GM21526 (cell line): ENCODE results near the gene C5AR1.
"Not testable (repeated sequence)": the region's sequence is repeated elsewhere in the genome, so short reads cannot be mapped to it uniquely, and the experiment has no call there.

Source experiments
- ATAC-seq: cut with Tn5 transposase; IDR thresholded peaks from one replicate; pipeline ENCODE4 v1.9.1; 2021; ENCODE audit warnings: moderate library complexity; ENCODE audit not compliant: unreplicated experiment, low FRiP score

C5AR1 gene

DNA sequence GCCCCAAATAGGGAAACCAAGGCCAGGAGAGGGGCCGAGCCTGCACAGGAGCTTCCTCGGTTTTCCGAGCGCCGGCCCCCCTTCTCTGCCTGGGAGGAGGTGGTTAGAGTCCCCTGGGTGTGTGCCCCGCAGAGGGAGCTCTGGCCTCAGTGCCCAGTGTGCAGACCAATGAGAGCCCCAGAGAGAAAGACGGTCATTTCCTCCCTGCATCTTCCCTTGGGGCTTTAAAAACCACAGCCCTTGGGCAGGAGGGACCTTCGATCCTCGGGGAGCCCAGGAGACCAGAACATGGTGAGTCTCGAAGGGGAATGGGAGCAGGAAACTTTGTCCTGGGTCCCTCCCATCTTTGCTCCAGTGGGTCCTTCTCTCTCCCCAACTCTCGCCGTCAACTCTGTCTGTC is at the start of gene C5AR1:
Gene C5AR1, plus strand, starts transcription at position 254 of the 400 bp plus-strand sequence. Its CDS starts 35 bp downstream, at position 289.
- ATAC-seq = no peak

DNA sequence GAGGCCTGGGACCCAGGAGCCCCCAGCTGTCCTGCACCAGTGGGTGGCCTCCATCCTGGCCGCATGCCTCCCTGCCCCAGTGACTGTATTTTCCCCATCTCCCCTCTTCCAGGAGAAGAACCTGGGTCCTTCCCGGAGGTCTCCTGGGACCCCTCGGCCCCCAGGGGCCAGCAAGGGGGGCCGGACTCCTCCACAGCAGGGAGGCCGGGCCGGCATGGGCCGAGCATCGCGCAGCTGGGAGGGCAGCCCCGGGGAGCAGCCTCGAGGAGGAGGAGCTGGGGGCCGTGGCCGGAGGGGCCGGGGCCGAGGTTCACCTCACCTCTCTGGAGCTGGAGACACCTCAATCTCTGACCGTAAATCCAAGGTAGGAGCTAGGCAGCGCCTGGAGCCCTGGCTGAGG is 49.2 kb upstream of the C5AR1 start:
- ATAC-seq = no peak

DNA sequence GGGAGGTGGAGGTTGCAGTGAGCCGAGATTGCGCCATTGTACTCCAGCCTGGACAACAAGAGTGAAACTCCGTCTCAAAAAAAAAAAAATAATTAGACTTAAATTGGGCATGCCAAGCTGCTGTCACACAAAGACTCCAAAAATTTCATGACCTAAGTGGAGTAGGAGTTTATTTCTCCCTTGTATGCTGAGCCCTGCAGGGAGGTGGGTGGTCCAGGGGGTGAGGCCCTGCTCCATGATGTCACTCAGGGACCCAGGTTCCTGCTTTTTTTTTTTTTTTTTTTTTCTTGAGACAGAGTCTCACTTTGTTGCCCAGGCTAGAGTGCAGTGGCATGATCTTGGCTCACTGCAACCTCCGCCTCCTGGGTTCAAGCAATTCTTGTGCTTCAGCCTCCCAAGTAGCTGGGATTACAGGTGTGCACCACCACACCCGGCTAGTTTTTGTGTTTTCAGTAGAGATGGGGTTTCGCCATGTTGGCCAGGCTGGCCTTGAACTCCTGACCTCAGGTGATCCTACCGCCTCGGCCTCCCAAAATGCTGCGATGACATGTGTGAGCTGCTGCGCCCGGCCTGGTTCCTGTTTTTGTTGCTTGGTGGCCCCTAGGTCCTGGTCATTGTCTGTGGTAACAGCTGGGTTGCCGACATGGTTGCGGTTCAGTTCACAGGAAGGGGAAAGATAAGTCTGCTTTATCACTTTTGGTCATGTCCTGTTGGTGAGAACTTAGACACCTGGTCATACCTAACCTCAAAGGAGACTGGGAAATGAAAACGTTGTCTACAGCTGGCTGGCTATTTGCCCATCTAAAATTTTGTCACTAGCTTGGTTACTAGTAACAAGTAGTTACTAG is 47.5 kb upstream of the C5AR1 start:
- ATAC-seq = not testable (repeated sequence)

DNA sequence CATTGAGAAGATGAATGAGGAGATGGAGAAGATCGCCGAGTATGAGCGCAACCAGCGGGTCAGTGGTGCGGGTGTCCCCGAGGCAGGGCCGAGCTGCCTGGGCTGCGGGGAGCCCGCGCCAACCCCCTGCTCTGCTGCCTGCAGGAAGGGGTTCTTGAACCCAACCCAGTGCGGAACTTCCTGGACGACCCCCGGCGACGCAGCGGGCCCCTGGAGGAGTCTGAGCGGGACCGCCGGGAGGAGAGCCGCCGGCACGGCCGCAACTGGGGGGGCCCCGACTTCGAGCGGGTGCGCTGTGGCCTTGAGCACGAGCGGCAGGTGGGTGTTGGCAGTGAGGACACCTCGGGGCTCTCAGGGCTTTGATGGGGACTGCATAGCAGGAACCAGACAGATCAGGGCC is 45.0 kb upstream of the C5AR1 start:
- ATAC-seq = no peak

DNA sequence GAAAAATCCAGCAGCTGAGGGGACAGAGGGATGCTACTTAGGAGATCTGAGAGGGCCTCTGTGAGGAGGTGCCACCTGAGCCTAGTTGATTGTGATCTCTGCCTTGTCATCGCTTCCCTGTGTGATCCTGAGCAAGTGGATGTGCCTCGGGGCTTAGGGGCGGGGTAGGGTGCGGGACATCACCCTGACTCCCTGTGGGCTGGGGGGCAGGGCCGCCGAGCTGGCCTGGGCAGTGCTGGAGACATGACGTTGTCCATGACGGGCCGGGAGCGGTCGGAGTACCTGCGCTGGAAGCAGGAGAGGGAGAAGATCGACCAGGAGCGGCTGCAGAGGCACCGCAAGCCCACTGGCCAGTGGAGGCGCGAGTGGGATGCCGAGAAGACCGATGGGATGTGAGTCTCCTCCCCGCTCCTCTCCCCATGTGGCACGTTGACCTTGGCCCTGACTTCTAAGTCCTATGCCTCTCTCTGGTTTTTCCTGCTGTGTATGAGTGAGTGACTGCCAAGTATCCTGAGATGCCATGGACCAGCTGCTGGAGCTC is 43.2 kb upstream of the C5AR1 start:
- no peak for ATAC-seq

DNA sequence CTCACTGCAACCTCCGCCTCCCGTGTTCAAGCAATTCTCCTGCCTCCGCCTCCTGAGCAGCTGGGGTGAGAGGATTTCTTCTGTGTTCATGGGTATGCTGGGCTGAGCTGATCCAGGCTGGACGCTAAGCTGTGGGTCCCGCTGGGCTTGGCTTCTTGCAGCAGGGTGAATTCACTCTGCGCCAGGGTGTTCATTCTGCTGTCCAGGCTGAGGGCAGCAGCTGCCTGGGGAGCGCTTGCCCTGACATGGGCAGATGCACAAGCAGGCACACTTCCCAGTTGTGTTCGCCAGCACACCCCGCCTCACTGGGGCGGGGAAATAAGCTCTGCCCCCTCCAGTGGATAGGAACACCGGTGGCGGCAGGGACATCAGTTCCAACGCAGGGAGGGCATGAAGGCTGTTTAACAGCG is 42.3 kb upstream of the C5AR1 start:
- ATAC-seq = no peak

DNA sequence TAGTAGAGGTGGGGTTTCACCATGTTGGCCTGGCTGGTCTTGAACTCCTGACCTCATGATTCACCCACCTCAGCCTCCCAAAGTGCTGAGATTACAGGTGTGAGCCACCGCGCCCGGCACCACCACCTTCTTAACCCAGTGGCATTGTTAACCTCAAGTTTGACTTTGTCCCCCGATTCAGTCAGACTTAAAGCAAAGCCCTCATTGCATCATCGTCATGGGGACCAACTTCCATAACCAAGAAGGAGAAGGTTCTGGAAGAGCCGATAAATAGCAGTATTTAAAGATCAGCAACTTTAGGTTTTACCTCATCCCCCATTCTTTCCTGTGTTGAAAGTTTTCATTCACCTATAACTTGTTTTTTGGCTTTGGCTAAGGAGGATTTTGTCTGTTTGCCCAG is 41.6 kb upstream of the C5AR1 start:
- no peak for ATAC-seq

DNA sequence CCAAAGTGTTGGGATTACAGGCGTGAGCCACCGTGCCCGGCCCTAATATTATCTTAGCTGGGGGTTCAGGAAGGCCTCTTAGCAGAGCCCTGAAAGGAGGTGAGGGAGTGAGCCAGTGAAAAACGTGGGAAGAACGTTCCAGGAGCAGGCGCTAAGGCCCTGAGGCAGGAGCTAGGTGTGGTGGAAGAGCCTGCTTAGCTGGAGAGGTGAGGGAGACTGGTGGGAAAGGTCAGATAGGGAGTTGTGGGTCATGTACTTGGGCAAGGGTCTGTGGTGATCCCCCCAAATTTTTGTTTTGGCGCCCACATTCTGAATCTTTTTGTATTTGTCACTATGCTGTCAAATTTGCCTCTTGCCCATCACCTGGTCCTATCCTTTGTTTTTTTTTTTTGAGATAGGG is 40.1 kb upstream of the C5AR1 start:
- no peak for ATAC-seq

DNA sequence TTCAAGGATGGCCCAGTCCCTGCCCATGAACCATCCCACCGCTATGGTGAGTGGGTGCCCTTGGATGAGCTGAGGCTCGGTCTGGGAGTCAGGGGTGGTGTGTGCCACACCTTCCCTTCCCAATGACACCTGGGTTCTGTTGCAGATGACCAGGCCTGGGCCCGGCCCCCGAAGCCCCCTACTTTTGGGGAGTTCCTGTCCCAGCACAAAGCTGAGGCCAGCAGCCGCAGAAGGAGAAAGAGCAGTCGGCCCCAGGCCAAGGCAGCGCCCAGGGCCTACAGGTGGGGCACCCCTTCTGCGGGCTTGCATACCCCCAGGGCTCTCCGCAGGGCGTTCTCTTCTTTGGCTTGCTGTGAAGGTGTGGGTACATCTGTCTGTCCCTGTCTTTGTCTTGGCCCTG is 39.3 kb upstream of the C5AR1 start:
- ATAC-seq = no peak

DNA sequence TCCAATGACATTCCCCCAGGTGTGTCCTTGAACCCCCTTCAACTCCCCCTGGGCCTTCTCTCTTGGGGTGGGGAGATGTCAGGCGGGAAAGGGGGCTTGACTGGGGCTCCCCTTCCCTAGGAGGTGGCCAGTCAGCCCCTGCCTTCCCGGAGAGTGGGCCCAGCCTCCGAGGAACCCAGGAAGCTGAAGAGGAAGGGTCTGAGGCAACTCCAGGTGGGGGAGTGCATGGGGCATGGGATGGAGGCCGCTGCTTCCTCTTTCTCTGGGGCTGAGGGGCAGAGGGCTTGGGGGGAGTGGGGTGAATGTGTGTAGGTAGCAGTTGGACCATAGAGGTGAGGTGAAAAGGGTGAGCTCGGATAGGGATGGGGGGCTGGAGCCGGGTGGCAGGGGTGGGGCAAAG is 37.7 kb upstream of the C5AR1 start:
- no peak for ATAC-seq

DNA sequence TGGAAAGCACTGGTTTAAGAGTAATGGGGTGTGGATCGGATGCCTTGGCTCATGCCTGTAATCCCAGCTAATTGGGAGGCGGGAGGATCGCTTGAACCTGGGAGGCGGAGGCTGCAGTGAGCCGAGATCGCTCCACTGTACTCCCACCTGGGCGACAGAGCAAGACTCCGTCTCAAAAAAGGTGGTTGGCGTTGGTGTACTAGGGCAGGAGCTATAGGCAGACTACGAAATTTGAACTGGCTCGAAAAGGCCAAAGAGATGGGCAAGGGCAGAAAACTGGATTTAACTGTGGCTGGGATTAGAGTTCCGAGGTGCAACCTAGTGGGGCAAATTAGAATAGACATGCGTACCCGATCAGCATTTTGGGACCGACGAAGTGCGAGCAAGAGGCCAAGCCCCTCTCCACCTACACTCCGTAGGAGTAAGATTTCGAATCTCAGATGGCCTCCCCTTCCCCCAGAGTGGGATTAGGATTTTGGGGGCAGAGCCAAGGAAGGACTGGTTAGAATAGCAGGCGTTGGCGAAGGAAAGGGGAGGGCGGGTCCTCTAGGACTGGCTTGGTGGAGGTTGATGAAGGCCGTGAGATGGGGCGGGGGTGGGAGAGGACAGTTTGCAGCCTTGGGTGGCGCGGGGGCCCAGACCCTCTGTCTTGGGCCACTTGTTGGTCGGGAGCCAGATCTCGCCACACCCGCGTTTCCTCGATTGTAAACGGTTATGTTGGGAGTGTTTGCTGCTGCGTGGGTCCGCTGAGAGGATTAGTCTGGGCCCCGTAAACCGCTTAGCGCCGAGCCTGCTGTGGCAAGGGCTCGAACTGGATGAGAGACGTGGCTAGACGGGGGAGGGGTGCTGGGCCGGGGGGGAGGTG is 37.0 kb upstream of the C5AR1 start:
- no peak for ATAC-seq

DNA sequence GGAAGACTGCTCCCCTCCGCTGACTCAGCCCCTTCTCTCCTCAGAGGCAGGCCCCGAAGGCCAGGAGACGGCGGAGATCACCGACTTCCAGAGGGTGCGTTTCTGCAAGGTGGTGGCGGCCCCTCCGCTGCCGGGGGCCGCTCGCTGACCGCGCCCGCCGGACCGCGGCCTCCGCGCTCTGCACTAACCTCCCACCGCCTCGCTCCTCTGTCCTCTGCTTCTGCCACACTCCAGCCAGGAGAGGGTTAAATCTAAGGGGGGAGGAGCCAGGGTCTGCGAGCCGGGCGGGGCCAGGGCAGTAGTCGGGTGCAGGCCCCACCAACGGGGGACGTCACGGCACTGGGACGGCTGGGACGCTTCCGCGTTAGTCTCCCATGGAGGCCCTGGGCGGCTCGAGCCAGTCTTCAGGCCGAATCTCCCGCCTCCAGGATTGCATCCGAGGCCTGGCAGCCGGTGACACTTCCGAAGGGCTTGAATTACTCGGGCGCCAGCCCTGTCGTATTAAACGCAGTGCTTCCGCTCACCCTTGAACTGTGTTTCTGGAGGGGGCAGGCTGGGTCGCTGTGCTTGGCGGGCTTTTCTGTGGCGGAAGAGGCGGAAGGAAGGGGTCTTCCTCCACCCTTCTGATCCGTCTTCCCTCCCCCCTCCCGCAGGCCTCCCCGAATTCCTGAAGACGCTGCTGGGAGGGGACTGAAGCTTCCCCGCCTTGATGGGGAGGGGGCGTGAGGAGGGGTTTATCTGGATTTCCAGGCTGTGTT is 36.2 kb upstream of the C5AR1 start:
- peak; percentile 42 for ATAC-seq

DNA sequence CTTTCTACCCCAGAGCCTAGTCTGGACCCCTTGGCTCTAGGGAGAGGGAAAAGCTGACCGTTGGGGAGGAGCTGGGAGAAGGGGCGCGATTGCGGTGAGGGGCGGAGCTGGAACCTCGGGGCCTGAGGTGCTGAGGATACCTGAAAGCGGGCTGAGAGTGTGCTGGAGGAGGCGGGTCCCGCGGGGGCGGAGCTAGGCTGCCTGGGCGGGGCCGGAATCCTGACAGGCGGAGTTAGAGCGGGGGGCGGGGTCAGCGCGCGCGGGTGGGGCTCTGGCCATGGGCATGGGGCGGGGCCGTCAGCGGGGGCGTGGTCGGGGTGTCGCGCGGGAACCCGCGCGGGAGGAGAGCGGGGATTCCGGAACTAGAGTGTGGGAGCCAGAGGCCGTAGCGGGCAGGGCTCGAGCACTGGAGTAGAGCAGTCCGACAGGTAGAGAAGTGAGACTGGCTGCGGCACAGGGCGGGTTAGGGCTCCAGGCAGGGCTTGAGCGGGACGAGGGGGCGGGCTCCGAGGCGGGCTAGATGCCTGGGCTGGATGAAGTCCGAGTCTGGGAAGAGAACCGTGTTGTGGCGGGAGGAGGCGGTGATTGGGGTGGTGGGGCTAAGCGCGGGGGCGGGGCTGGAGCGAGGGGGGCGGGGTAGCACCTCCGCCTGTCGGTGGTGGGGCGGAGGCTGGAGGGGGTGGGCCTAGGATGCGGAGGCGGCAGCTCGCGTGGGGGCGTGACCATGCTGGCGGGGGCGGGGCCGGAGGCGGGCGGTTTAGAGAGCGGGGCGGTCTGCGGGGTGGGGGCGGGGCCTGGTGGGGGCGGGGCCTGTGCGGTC is 35.4 kb upstream of the C5AR1 start, which contains the start of gene INAFM1:
Gene INAFM1, plus strand, starts transcription at position 815 of the 820 bp plus-strand sequence. CDS start 35 bp downstream, outside the sequence.
- peak; percentile 49 for ATAC-seq

DNA sequence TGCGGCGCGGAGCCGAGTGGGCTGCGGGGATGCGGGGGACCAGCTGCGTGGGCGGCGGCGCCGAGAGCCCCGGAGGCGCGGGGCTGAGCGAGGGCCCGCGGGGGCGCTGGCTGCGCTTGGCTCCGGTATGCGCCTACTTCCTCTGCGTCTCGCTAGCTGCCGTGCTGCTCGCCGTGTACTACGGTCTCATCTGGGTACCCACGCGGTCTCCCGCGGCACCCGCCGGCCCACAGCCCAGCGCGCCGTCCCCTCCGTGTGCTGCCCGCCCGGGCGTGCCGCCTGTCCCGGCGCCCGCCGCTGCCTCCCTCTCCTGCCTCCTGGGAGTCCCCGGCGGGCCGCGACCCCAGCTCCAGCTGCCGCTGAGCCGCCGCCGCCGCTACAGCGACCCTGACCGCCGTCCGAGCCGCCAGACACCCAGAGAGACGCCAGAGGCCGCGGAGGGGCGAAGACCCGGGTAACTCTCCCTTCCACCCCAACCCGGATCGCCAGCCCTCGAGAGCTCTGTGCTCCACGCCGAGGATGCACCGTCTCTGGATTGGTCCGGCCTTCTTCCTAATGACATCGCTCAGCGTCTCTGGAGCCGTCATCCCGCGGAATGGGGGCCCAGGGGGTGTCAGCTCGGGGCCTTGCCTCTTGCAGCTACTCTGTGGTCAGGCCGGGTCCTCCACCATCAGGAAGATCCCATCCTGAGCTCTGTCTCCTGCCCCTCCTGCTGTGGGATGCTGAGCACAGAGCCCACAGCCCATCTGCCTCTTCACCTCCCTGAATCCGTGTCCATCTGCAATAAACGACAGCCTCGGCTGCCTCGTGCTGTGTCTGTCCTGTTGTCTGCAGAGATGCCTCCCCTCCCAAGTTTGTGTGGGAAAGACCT is 34.5 kb upstream of the C5AR1 start:
- peak; percentile 13 for ATAC-seq

DNA sequence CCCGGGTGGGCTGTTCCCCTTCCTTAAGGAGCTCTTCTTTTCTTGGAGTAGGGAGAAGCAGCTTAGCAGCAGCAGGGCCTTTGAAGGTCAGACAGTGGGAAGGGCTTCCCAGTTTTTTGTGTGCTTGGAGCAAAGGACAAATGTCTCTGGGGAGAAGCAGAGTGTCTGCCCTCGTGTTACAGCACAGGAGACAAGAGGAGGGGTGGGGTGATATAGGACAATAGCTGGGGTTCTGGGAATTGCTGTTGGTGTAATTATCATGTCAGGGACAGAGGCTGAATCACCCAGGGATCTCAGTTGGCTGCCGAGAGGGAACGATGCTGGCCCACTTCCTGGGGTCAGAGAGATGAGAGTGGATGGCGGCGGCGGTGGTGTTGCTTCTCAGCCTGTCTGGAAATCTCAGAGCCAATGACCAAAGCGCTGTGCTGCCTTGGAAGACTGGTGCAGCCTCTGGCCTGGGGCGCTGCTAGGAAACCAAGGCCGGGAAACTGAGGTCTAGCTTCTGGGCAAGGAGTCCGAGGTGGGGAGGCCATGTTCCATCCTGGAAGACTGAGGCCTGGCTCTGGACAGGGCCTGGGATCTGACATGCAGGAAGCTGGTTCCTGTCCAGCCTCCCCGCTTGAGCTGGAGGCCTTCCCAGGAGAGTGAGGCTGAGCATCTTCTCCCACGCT is 33.7 kb upstream of the C5AR1 start:
- no peak for ATAC-seq

DNA sequence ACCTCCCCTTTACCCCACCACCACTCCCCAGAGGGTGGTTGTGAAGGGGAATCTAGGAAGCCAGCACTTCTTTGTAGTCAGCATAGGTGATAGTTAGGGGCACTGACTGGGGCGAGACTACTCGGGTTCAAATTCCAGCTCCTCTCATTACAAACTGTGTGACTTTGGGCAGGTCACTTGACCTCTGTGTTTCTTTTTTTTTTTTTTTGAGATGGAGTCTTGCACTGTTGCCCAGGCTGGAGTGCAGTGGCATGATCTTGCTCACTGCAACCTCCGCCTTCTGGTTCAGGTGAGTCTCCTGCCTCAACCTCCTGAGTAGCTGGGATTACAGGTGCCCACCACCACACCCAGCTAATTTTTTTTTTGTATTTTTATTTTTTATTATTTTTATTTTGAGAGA is 33.1 kb upstream of the C5AR1 start:
- not testable (repeated sequence) for ATAC-seq

DNA sequence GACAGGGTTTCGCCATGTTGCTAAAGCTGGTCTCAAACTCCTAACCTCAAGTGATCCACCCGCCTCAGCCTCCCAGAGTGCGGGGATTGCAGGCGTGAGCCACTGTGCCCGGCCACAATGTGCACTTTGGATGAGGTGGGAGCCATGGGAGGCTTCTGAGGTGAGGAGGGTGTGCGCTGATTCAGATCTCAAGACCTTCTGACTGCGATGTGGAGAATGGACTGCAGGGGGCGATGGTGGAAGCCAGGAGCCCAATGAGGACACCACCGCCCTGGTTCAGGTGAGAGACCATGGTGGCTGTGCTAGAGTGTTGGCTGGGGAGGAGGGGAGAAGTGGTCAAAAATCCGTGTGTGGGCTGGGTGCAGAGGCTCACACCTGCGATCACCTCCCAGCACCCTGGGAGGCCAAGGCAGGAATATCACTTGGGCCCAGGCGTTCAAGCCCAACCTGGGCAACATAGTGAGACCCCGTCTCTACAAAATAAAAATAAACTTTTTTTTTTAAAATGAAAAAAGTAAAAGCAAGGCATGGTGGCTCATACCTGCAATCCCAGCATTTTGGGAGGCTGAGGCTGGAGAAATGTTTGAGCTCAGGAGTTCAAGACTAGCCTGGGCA is 29.4 kb upstream of the C5AR1 start:
- ATAC-seq = no peak
